ENCODE measurements around the gene OPRL1. TPM values are rescaled to one million over a fixed set of nuclear protein-coding genes. Genes with fewer than 3 reads are reported as not detected.

The OPRL1 gene
- total RNA-seq, 1 donor from 2014 or later: 1.1 TPM

GRCh38 chr20:64101731-64102621 lies 22.1 kb downstream of the OPRL1 start:
- DNase-seq (ENCODE audit: low read depth): no peak

GRCh38 chr20:64102647-64103354 lies 22.9 kb downstream of the OPRL1 start:
- DNase-seq (ENCODE audit: low read depth): no peak

GRCh38 chr20:64103871-64104666 lies 24.2 kb downstream of the OPRL1 start:
- DNase-seq (ENCODE audit: low read depth): no peak

DNA sequence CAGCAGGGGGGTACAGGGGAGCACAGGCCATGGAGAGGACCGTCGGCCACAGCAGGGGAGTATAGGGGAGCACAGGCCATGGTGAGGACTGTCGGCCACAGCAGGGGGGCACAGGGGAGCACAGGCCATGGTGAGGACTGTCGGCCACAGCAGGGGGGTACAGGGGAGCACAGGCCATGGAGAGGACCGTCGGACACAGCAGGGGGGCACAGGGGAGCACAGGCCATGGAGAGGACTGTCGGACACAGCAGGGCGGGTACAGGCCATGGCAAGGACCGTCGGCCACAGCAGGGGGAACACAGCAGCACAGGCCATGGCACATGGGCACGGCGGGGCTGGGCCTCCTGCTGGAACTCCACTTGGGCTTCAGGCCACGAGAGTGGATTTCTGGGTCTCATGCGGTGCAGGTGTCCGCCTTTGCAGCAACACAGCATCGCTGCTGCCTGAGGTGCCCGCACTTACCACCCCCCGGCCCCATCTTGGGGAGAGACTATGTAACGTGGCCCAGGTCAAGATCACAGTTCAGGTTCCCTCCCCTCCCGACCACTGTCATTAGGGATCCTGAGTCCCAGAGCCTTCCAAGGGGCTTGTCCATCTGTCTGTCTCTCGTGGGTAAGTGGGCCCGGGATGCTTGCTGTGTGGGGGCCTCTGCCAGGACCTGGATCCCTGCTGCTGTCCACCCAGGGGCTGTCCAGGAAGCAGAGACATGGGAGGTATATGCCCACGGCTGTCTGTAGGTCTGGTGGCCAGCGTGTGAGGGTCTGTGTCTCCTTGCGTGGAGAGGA lies 25.0 kb downstream of the OPRL1 start:
- no peak for DNase-seq (ENCODE audit: low read depth)

- no peak for DNase-seq (ENCODE audit: low read depth)
These were observed 26.1 kb downstream of the OPRL1 start for GRCh38 chr20:64105846-64106434.

DNA sequence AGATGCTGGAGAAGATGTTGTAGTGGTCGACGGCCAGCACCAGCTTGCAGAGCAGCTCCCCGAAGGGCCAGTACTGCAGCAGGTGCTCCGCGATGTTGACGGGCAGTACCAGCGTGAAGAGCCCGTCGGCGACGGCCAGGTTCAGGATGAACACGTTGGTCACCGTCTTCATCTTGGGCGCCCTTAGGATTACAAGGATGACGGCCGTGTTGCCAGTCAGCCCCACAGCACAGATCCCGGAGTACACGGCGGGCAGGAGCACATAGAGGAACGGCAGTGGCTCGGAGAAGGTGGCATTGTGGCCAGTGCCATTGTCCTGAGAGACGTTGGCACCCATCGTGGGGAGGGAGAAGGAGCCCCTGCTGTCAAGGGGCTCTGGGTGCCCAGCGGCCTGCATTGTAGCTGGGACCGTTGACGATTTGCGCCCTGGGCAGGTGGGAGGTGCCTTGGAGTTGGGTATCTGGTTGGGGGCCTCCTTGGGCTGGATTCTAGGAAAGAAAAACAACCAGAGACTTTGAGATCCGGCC lies 26.6 kb downstream of the OPRL1 start:
- no peak for DNase-seq (ENCODE audit: low read depth)

DNA sequence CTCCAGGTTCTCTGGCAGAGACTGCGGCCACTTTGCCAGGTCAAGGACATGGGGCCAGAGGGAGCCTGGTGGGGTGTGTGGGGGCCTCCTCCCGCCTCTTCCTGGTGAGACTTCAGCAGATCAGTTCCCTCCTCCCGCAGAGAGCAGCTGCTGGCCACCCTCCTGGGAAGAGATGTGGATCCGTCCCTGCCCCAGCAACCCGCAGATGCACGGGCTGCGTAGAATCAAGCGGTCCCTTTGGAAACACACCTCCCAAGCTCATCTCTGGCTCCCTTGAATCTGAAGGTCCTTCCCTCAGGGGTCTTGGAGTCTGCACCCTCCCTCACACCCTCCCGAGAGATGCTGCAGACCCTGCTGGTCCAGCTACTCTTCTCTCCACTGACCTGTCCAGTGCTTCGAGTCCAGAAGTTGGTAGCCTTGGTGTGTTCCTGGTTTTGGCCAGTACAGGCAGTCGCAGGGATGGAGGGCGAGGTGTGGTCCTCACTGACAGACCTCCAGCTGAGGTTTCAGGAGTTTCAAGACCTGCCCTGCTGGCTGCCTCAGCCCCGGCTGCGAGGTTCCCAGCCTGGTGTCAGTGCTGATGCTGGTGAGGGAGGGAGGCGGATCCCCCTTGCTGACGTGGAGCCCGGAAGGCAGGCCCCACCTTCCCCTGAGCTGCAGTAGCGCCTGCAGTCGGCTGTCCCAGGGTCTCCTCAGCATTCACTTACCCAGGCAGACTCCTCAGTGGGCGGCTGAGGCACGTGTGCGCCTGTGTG lies 27.3 kb downstream of the OPRL1 start, which contains the start of gene NPBWR2:
TSS of gene NPBWR2 (minus strand) at position 585 of the 755 bp plus-strand sequence. CDS start 734 bp downstream, outside the sequence.
- no peak for DNase-seq (ENCODE audit: low read depth)

- DNase-seq (ENCODE audit: low read depth): no peak
These were observed 28.0 kb downstream of the OPRL1 start for GRCh38 chr20:64107736-64108457.

- peak; percentile 28 for DNase-seq (ENCODE audit: low read depth)
These were observed 29.1 kb downstream of the OPRL1 start for GRCh38 chr20:64108731-64109681.

GRCh38 chr20:64109831-64110391 lies 30.0 kb downstream of the OPRL1 start:
- no peak for DNase-seq (ENCODE audit: low read depth)

DNA sequence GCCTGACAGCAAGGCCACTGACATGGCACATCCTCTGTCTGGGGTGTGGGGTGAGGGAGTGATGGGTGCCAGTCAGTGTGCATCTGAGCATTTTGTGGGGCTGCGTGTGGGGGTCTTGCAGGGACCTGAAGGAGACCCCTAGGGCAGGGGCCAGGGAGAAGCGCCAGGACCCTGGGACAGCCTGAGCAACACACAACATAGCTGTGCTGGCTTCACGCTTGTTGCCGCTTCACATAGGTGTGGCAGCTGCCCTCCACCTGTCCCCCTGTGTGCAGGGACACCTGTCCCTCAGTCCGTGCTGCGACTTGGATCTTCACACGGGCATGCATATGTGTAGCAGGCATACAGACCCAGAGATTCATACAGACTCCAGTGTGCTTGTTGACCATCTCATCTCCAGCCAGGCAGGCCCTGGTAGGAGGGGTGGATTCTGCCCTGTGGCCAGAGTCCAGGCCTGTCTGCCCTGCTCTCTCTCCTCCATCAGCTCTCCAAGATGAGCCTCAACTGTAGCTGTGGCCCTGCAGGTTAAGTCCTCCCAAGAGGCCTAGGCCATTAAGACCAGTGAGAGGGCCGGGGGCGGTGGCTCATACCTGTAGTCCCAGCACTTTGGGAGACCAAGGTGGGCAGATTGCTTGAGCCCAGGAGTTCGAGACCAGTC lies 30.7 kb downstream of the OPRL1 start:
- no peak for DNase-seq (ENCODE audit: low read depth)

DNA sequence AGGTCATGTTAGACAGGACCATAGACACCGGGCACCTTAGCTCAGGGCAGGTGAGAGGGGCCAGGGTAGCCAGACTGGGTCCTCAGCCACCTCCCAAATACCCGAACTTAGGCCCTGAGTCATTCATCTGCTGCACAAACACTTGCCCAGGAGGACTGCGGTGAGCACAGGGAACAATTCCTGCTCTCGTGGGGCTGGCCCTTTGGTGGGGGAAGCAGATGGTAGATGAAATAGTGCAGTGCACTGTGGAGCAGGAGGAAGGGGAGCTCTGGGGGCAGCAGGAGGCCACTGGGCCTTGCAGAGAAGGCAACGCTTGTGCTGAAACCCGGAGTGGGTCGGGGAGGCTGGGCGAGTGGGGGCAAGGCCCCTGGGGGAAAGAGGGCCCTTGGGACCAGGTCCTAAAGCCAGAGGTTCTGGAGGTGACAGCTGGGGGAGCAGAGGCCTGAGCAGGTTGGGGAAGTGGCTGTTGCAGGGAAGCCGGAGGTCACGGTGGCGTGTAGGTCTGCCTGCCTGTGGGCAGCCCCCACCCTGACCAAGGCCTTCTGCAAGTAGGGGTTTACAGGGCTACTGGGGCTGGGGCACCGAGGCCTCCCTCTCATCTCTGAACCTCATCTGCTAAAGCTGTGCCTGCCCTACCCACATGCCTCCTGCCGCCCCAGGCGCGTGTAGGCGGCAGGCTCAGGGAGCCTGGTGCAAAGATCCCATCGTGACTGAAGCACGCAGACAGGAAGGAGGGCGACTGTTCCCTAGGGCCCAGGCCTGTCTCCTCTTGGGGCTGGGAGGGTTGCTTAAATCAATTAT lies 32.2 kb downstream of the OPRL1 start:
- no peak for DNase-seq (ENCODE audit: low read depth)

- no peak for DNase-seq (ENCODE audit: low read depth)
These were observed 33.0 kb downstream of the OPRL1 start for GRCh38 chr20:64112691-64113443.

DNA sequence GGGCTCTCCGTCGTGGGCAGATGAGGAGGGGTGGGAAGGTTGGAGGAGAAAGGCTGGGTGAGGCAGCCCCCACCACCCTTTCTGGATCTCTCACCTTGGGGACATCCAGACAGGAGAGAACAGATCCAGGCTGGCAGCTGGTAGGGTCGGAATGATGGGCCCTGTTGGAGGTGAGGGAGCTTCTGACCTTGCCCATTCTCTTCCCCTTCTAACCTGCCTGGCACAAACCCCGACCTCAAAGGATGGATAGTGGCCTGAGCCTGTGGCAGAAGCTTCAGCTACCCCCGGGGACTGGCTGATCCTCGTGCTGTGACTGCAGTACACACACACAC lies 33.5 kb downstream of the OPRL1 start:
- DNase-seq (ENCODE audit: low read depth): no peak

DNA sequence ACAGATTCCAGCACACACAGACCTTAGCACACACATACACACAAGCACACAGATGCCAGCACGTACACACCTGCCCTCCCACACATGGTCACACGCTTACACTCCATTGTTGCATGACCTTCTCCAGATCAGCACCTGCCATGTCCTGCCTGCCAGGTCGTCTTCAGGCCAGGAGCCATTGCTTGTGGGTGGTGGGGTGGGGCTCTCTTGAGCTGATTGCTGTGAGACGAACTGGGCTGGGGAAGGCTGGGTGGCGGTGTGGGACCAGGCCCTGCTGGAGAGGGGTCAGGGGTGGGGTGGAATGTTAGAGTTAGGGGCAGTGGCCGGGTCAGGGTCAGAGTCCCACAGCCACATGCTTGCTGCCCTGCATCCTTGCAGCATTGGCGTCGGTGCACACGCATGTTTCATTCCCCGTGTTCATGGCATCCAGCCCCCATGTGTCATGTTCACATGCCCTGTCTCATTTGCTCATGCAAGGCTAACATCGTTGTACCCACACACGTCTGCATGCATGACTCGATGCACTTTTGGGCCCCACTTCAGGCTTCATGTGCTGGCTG lies 34.0 kb downstream of the OPRL1 start:
- no peak for DNase-seq (ENCODE audit: low read depth)

All from myocyte (in vitro differentiated cells).